Duodenal mucosa (tissue), 2 donors: ENCODE results near the gene GALNT11.
"Not testable (repeated sequence)": the region's sequence is repeated elsewhere in the genome, so short reads cannot be mapped to it uniquely, and the experiment has no call there.

ENCODE experiments used
- H3K27ac ChIP-seq: one replicate; pipeline ENCODE4 v1.7.0; 2013; ENCODE audit warnings: low read depth, low read length
- H3K27me3 ChIP-seq, 2 donors: one replicate each; pipeline ENCODE4 v1.7.0; 2013; ENCODE audit warnings: low read length in 2 of 2, control low read depth in 1 of 2; ENCODE audit not compliant: insufficient read depth in 2 of 2, control insufficient read depth in 1 of 2
- H3K36me3 ChIP-seq, 2 donors: one replicate each; pipeline ENCODE4 v1.7.0; 2013; ENCODE audit warnings: low read length in 2 of 2, control low read depth in 1 of 2; ENCODE audit not compliant: insufficient read depth in 2 of 2, control insufficient read depth in 1 of 2
- H3K4me1 ChIP-seq, 2 donors: one replicate each; pipeline ENCODE4 v1.7.0; 2013; ENCODE audit warnings: low read length in 2 of 2, control low read depth in 1 of 2; ENCODE audit not compliant: insufficient read depth in 2 of 2, control insufficient read depth in 1 of 2
- H3K4me3 ChIP-seq, 2 donors: one replicate each; pipeline ENCODE4 v1.7.0; 2013; ENCODE audit warnings: low read length in 2 of 2, low read depth in 1 of 2
- H3K9ac ChIP-seq, 2 donors: one replicate each; pipeline ENCODE4 v1.7.0; 2013; ENCODE audit warnings: low read length in 2 of 2, low read depth in 1 of 2
- H3K9me3 ChIP-seq, 2 donors: one replicate each; pipeline ENCODE4 v1.7.0; 2013; ENCODE audit warnings: low read length in 2 of 2, control low read depth in 1 of 2; ENCODE audit not compliant: control insufficient read depth in 1 of 2

The GALNT11 gene

GRCh38 chr7:152050547-152050971, 25.1 kb downstream of the GALNT11 start:
- Histone ChIP-seq H3K36me3 (no peaks in the 10 kb centered on the region), H3K9me3 (peaks cover 2 to 4% of the 10 kb centered on the region in 2 donors), H3K27ac (no peak overlapping the region), H3K9ac (no peak overlapping the region), H3K4me3 (no peak overlapping the region), H3K27me3 (no peaks in the 10 kb centered on the region), H3K4me1 (no peaks in the 10 kb centered on the region)

GRCh38 chr7:152051968-152052367, 26.5 kb downstream of the GALNT11 start:
- H3K9me3 ChIP-seq, result no peaks in the 10 kb centered on the region
- H3K9ac ChIP-seq, result no peak overlapping the region
- H3K4me1 ChIP-seq, result no peaks in the 10 kb centered on the region
- no peak overlapping the region for H3K27ac ChIP-seq
- no peaks in the 10 kb centered on the region for H3K36me3 ChIP-seq
- no peak overlapping the region for H3K4me3 ChIP-seq
- no peaks in the 10 kb centered on the region for H3K27me3 ChIP-seq

GRCh38 chr7:152052771-152053170, 27.3 kb downstream of the GALNT11 start:
- Histone ChIP-seq H3K4me3 (no peak overlapping the region), H3K9ac (no peak overlapping the region), H3K36me3 (no peaks in the 10 kb centered on the region), H3K4me1 (no peaks in the 10 kb centered on the region), H3K9me3 (no peaks in the 10 kb centered on the region), H3K27ac (no peak overlapping the region), H3K27me3 (no peaks in the 10 kb centered on the region)

- no peak overlapping the region for H3K27ac ChIP-seq
- H3K27me3 ChIP-seq, result no peaks in the 10 kb centered on the region
- no peak overlapping the region for H3K9ac ChIP-seq
- H3K9me3 ChIP-seq, result no peaks in the 10 kb centered on the region
- H3K4me1 ChIP-seq, result no peaks in the 10 kb centered on the region
- no peak overlapping the region for H3K4me3 ChIP-seq
- H3K36me3 ChIP-seq, result no peaks in the 10 kb centered on the region
These were observed 29.1 kb downstream of the GALNT11 start for GRCh38 chr7:152054367-152055230.

- Histone ChIP-seq H3K9ac (no peak overlapping the region), H3K27me3 (no peaks in the 10 kb centered on the region), H3K36me3 (no peaks in the 10 kb centered on the region), H3K4me1 (no peaks in the 10 kb centered on the region), H3K4me3 (no peak overlapping the region), H3K27ac (no peak overlapping the region), H3K9me3 (no peaks in the 10 kb centered on the region)
These were observed 31.3 kb downstream of the GALNT11 start for GRCh38 chr7:152056621-152057274.

- H3K27ac ChIP-seq, result no peak overlapping the region
- H3K4me1 ChIP-seq, result no peaks in the 10 kb centered on the region
- no peak overlapping the region for H3K9ac ChIP-seq
- no peaks in the 10 kb centered on the region for H3K36me3 ChIP-seq
- no peak overlapping the region for H3K4me3 ChIP-seq
- no peaks in the 10 kb centered on the region for H3K9me3 ChIP-seq
- H3K27me3 ChIP-seq, result no peaks in the 10 kb centered on the region
These were observed 33.8 kb downstream of the GALNT11 start for GRCh38 chr7:152059311-152059710.

GRCh38 chr7:152061086-152061485, 35.6 kb downstream of the GALNT11 start:
- H3K4me3 ChIP-seq, H3K9me3 ChIP-seq, H3K36me3 ChIP-seq, H3K27me3 ChIP-seq, H3K27ac ChIP-seq, H3K9ac ChIP-seq, H3K4me1 ChIP-seq: not testable (repeated sequence)

- not testable (repeated sequence) for H3K9ac ChIP-seq, H3K27ac ChIP-seq, H3K9me3 ChIP-seq, H3K36me3 ChIP-seq, H3K27me3 ChIP-seq, H3K4me1 ChIP-seq, H3K4me3 ChIP-seq
These were observed 37.7 kb downstream of the GALNT11 start for GRCh38 chr7:152063192-152063591.

GRCh38 chr7:152063821-152064220, 38.3 kb downstream of the GALNT11 start:
- not testable (repeated sequence) for H3K4me1 ChIP-seq, H3K27me3 ChIP-seq, H3K9me3 ChIP-seq, H3K9ac ChIP-seq, H3K4me3 ChIP-seq, H3K36me3 ChIP-seq, H3K27ac ChIP-seq

- H3K27ac ChIP-seq, H3K9ac ChIP-seq, H3K36me3 ChIP-seq, H3K27me3 ChIP-seq, H3K4me1 ChIP-seq, H3K9me3 ChIP-seq, H3K4me3 ChIP-seq: not testable (repeated sequence)
These were observed 40.4 kb downstream of the GALNT11 start for GRCh38 chr7:152065800-152066344.
